Measurements from ENCODE around the gene GINS1.

- TF ChIP-seq ZNF274 (IDR thresholded peaks at IDR 0.05; ENCODE audit: low read depth, low read length) (no peak), YY1 (IDR thresholded peaks at IDR 0.05; ENCODE audit: insufficient read depth, insufficient read length) (no peak)
Observed at GRCh38 chr20:25459111-25459830, 51.8 kb downstream of the GINS1 start.
